Measurements from ENCODE around the gene OLR1. TPM values are rescaled to one million over a fixed set of nuclear protein-coding genes. Genes with fewer than 3 reads are reported as not detected.

Gene OLR1
- total RNA-seq, 1 experiment from 2014 or later = 0.74 TPM

GRCh38 chr12:10115311-10115710, 56.6 kb downstream of the OLR1 start:
- intact Hi-C loops (cut with micrococcal nuclease; ENCODE audit: unreplicated experiment) = no loop called here
- ChIA-PET POLR2A (interaction anchor here (0.6 kb wide), 1 partner anchor 53 kb away, joined by 3 read pairs; no protein-coding TSS in a partner anchor), CTCF (no interaction called here)
- Histone ChIP-seq H3K27me3 (ENCODE audit: control insufficient read depth, insufficient read depth, low read length) (no peaks in the 10 kb centered on the region), H3K9me3 (ENCODE audit: control insufficient read depth, insufficient read depth, low read depth, low read length) (no peaks in the 10 kb centered on the region), H3K4me3 (ENCODE audit: low read depth in 2 of 2, low read length in 2 of 2) (no peak overlapping the region), H3K36me3 (ENCODE audit: control insufficient read depth, insufficient read depth, low read length) (no peaks in the 10 kb centered on the region), H3K4me1 (ENCODE audit: control insufficient read depth, insufficient read depth, low read length) (no peaks in the 10 kb centered on the region), H3K27ac (ENCODE audit: low read length) (no peak overlapping the region)
- in situ Hi-C loops (cut with HindIII; ENCODE audit: low pct_unique_long_range_greater_than_20kb, low sequenced_read_pairs) = no loop called here
- ATAC-seq (no peak), DNase-seq (ENCODE audit: low read depth, low spot score) (no peak)
- BruUV-seq (replicated peaks) = no TSS peak
- TF ChIP-seq REST (IDR thresholded peaks at IDR 0.05; ENCODE audit: insufficient read depth in 1 of 2, low read depth in 2 of 2, low read length in 1 of 2) (no peak), SIN3A (IDR thresholded peaks at IDR 0.05; ENCODE audit: borderline replicate concordance, insufficient read depth, low read depth, low read length) (no peak), TCF7L2 (IDR thresholded peaks at IDR 0.05; ENCODE audit: low read depth, low read length) (no peak), POLR2AphosphoS5 (IDR thresholded peaks at IDR 0.05; ENCODE audit: low read depth, low read length) (no peak), CTCF (IDR thresholded peaks at IDR 0.05) (no peak)

GRCh38 chr12:10113920-10114319, 58.0 kb downstream of the OLR1 start:
- BruUV-seq (replicated peaks) = no TSS peak
- in situ Hi-C loops (cut with HindIII; ENCODE audit: low pct_unique_long_range_greater_than_20kb, low sequenced_read_pairs) = no loop called here
- H3K36me3 ChIP-seq (ENCODE audit: control insufficient read depth, insufficient read depth, low read length) = no peaks in the 10 kb centered on the region
- H3K4me1 ChIP-seq (ENCODE audit: control insufficient read depth, insufficient read depth, low read length) = no peaks in the 10 kb centered on the region
- H3K9me3 ChIP-seq (ENCODE audit: control insufficient read depth, insufficient read depth, low read depth, low read length) = no peaks in the 10 kb centered on the region
- ChIA-PET POLR2A (no interaction called here), CTCF (interaction anchor here (0.6 kb wide), 2 partner anchors 29 to 772 kb away, joined by 5 to 7 read pairs; no protein-coding TSS in a partner anchor)
- DNase-seq (ENCODE audit: low read depth, low spot score) (no peak), ATAC-seq (no peak)
- intact Hi-C loops (cut with micrococcal nuclease; ENCODE audit: unreplicated experiment) = no loop called here
- TF ChIP-seq REST (IDR thresholded peaks at IDR 0.05; ENCODE audit: insufficient read depth in 1 of 2, low read depth in 2 of 2, low read length in 1 of 2) = no peak
- TF ChIP-seq CTCF (IDR thresholded peaks at IDR 0.05) = no peak
- TF ChIP-seq TCF7L2 (IDR thresholded peaks at IDR 0.05; ENCODE audit: low read depth, low read length) = no peak
- TF ChIP-seq POLR2AphosphoS5 (IDR thresholded peaks at IDR 0.05; ENCODE audit: low read depth, low read length) = no peak
- no peak for TF ChIP-seq SIN3A (IDR thresholded peaks at IDR 0.05; ENCODE audit: borderline replicate concordance, insufficient read depth, low read depth, low read length)
- H3K27ac ChIP-seq (ENCODE audit: low read length) = no peak overlapping the region
- no peak overlapping the region for H3K4me3 ChIP-seq (ENCODE audit: low read depth in 2 of 2, low read length in 2 of 2)
- H3K27me3 ChIP-seq (ENCODE audit: control insufficient read depth, insufficient read depth, low read length) = no peaks in the 10 kb centered on the region

All from Panc1 (cell line).